HEK293 (cell line): Measurements from ENCODE around the gene GPR22.

Experiments used
- CTCF ChIP-seq: fragments of 450-650 bp; formaldehyde crosslinking; IDR thresholded peaks from 2 replicates; pipeline ENCODE4 v1.5.1; 2016; ENCODE audit warnings: missing biosample characterization, missing genetic modification characterization
- SALL2 ChIP-seq: fragments of 450-650 bp; formaldehyde crosslinking; IDR thresholded peaks from 2 replicates; pipeline ENCODE4 v1.5.0; 2017; ENCODE audit warnings: missing biosample characterization, mild to moderate bottlenecking, missing genetic modification characterization, borderline replicate concordance
- YY2 ChIP-seq: fragments of 450-650 bp; formaldehyde crosslinking; IDR thresholded peaks from 2 replicates; pipeline ENCODE4 v1.5.1; 2016; ENCODE audit warnings: missing biosample characterization, missing genetic modification characterization
- ZFP37 ChIP-seq: fragments of 450-650 bp; formaldehyde crosslinking; IDR thresholded peaks from 2 replicates; pipeline ENCODE4 v1.5.1; 2016; ENCODE audit warnings: missing biosample characterization, missing genetic modification characterization
- ZNF121 ChIP-seq: fragments of 450-650 bp; formaldehyde crosslinking; IDR thresholded peaks from 2 replicates; pipeline ENCODE4 v1.5.1; 2016; ENCODE audit warnings: missing biosample characterization, missing genetic modification characterization
- ZNF558 ChIP-seq: fragments of 450-650 bp; formaldehyde crosslinking; IDR thresholded peaks from 2 replicates; pipeline ENCODE4 v1.5.1; 2016; ENCODE audit warnings: missing biosample characterization, missing genetic modification characterization
- ZNF624 ChIP-seq: fragments of 450-650 bp; formaldehyde crosslinking; IDR thresholded peaks from 2 replicates; pipeline ENCODE4 v1.5.1; 2017; ENCODE audit warnings: missing biosample characterization, missing genetic modification characterization
- TF ChIP-seq, protein P1 (sequence below): fragments of 450-650 bp; formaldehyde crosslinking; IDR thresholded peaks from 2 replicates; pipeline ENCODE4 v1.5.1; 2016; ENCODE audit warnings: missing biosample characterization, missing genetic modification characterization
- TF ChIP-seq, protein P2 (sequence below): fragments of 450-650 bp; formaldehyde crosslinking; IDR thresholded peaks from 2 replicates; pipeline ENCODE4 v1.5.1; 2016; ENCODE audit warnings: missing biosample characterization, missing genetic modification characterization

DNA sequence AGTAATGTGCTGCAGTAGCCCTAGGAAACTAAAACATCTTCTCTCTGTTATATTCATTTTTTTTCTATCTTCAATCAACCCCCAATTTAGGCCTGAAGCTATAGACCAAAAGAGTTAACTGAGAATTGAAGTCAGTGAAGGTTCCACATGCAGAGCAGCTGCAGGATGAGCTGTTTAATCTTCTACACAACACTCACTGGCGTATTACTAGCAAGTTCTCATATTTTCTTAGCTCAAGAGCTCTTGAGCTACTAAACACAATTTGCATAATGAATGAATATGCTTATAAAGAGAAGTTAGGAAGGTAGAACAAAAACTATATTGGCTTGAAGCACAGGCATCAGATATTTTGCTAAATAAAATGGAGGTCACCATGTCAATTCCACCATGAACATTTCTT, 41.2 kb upstream of the GPR22 start:
- TF ChIP-seq ZNF624 (no peak), ZNF121 (tag by site-specific recombination) (no peak), CTCF (tag by site-specific recombination) (no peak), ZNF558 (no peak), ZFP37 (tag by site-specific recombination) (no peak), SALL2 (tag by site-specific recombination) (no peak), YY2 (tag by site-specific recombination) (no peak)
- TF ChIP-seq, protein P1, sequence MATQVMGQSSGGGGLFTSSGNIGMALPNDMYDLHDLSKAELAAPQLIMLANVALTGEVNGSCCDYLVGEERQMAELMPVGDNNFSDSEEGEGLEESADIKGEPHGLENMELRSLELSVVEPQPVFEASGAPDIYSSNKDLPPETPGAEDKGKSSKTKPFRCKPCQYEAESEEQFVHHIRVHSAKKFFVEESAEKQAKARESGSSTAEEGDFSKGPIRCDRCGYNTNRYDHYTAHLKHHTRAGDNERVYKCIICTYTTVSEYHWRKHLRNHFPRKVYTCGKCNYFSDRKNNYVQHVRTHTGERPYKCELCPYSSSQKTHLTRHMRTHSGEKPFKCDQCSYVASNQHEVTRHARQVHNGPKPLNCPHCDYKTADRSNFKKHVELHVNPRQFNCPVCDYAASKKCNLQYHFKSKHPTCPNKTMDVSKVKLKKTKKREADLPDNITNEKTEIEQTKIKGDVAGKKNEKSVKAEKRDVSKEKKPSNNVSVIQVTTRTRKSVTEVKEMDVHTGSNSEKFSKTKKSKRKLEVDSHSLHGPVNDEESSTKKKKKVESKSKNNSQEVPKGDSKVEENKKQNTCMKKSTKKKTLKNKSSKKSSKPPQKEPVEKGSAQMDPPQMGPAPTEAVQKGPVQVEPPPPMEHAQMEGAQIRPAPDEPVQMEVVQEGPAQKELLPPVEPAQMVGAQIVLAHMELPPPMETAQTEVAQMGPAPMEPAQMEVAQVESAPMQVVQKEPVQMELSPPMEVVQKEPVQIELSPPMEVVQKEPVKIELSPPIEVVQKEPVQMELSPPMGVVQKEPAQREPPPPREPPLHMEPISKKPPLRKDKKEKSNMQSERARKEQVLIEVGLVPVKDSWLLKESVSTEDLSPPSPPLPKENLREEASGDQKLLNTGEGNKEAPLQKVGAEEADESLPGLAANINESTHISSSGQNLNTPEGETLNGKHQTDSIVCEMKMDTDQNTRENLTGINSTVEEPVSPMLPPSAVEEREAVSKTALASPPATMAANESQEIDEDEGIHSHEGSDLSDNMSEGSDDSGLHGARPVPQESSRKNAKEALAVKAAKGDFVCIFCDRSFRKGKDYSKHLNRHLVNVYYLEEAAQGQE: no peak
- TF ChIP-seq, protein P2, sequence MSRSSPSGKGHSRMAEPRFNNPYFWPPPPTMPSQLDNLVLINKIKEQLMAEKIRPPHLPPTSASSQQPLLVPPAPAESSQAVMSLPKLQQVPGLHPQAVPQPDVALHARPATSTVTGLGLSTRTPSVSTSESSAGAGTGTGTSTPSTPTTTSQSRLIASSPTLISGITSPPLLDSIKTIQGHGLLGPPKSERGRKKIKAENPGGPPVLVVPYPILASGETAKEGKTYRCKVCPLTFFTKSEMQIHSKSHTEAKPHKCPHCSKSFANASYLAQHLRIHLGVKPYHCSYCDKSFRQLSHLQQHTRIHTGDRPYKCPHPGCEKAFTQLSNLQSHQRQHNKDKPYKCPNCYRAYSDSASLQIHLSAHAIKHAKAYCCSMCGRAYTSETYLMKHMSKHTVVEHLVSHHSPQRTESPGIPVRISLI (tag by site-specific recombination): no peak
